Measurements from ENCODE around the gene TNS2.

DNA sequence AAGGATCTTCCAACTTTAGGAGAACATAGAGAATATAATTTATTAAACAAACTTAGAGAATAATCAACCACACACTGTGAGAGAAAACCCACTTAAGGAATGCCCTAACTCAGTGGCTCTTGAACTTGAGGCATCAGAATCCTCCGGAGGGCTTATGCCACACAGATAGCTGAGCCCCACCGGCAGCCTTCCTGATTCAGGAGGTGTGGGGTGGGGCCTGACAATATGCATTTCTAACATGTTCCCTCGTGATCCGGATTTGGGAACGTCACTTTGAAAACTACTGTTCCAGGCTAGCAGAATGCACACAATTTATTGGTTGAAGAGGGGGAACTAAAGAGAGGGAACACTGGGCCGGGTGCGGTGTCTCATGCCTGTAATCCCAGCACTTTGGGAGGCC, 51.4 kb downstream of the TNS2 start:
- TF ChIP-seq, protein P1, sequence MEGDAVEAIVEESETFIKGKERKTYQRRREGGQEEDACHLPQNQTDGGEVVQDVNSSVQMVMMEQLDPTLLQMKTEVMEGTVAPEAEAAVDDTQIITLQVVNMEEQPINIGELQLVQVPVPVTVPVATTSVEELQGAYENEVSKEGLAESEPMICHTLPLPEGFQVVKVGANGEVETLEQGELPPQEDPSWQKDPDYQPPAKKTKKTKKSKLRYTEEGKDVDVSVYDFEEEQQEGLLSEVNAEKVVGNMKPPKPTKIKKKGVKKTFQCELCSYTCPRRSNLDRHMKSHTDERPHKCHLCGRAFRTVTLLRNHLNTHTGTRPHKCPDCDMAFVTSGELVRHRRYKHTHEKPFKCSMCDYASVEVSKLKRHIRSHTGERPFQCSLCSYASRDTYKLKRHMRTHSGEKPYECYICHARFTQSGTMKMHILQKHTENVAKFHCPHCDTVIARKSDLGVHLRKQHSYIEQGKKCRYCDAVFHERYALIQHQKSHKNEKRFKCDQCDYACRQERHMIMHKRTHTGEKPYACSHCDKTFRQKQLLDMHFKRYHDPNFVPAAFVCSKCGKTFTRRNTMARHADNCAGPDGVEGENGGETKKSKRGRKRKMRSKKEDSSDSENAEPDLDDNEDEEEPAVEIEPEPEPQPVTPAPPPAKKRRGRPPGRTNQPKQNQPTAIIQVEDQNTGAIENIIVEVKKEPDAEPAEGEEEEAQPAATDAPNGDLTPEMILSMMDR (conservative IDR thresholded peaks at IDR 0.05; ENCODE audit: low read depth, low read length): no peak
- no peak for TF ChIP-seq EZH2phosphoT487 (IDR thresholded peaks at IDR 0.05; ENCODE audit: borderline replicate concordance, low read length)

Measured in PC-3 (cell line).